ENCODE results near the gene PHC2. TPM values are rescaled to one million over a fixed set of nuclear protein-coding genes. Genes with fewer than 3 reads are reported as not detected.

Gene PHC2
- total and polyA plus RNA-seq, 4 donors: 79.9 to 311 (median 121) TPM

DNA sequence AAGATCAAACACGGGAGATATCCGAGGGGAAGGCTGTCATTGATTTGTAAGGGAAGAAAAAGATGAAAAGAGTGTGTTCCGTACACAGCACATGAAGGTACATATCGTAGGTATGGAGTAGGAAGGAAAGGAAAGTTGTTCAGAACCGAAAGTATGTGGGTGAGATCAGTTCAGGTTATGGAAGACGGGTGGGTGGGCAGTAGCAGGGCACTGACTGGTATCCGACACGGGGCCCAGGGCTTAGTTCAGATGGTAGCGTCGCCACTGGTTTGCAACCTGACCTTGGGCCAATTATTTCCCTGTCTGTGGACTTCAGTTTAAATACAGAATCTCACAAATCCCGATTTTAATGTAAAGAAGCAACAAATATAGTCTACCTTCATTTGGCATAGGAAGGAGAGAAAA is 82.2 kb downstream of the PHC2 start:
- DNase-seq: peak in 1 of 3 donors; percentile 32
- Histone ChIP-seq H3K4me3 (peak overlapping the region; percentile 19), H3K27ac (ENCODE audit: low read depth in 1 of 2, low read length in 1 of 2) (peak overlapping the region; percentile 96), H3K4me1 (ENCODE audit: control insufficient read depth in 5 of 5, insufficient read depth in 5 of 5, low read length in 5 of 5) (peaks cover 7 to 55% (median 22%) of the 10 kb centered on the region in 5 donors), H3K36me3 (ENCODE audit: control insufficient read depth in 4 of 4, insufficient read depth in 4 of 4, low read length in 4 of 4) (peaks cover 0 to 3% (median 0%) of the 10 kb centered on the region in 4 donors), H3K9me3 (ENCODE audit: control insufficient read depth in 4 of 4, insufficient read depth in 3 of 4, low read length in 3 of 4) (peaks cover 0 to 2% (median 0%) of the 10 kb centered on the region in 4 donors), H3K27me3 (ENCODE audit: control insufficient read depth in 3 of 3, insufficient read depth in 3 of 3, low read length in 2 of 3) (no peaks in the 10 kb centered on the region), H3K9ac (ENCODE audit: insufficient read depth in 1 of 2, low read length in 2 of 2) (peak overlapping the region; percentile 80 to 89)
- no peak for ATAC-seq (ENCODE audit: insufficient read depth, low FRiP score)
- TF ChIP-seq, protein P1, sequence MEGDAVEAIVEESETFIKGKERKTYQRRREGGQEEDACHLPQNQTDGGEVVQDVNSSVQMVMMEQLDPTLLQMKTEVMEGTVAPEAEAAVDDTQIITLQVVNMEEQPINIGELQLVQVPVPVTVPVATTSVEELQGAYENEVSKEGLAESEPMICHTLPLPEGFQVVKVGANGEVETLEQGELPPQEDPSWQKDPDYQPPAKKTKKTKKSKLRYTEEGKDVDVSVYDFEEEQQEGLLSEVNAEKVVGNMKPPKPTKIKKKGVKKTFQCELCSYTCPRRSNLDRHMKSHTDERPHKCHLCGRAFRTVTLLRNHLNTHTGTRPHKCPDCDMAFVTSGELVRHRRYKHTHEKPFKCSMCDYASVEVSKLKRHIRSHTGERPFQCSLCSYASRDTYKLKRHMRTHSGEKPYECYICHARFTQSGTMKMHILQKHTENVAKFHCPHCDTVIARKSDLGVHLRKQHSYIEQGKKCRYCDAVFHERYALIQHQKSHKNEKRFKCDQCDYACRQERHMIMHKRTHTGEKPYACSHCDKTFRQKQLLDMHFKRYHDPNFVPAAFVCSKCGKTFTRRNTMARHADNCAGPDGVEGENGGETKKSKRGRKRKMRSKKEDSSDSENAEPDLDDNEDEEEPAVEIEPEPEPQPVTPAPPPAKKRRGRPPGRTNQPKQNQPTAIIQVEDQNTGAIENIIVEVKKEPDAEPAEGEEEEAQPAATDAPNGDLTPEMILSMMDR (IDR thresholded peaks at IDR 0.05; ENCODE audit: control extremely low read depth, extremely low read depth): no peak
- 2 to 4% methylated on average over 11 of the region's 11 CpGs for WGBS, 2 donors

DNA sequence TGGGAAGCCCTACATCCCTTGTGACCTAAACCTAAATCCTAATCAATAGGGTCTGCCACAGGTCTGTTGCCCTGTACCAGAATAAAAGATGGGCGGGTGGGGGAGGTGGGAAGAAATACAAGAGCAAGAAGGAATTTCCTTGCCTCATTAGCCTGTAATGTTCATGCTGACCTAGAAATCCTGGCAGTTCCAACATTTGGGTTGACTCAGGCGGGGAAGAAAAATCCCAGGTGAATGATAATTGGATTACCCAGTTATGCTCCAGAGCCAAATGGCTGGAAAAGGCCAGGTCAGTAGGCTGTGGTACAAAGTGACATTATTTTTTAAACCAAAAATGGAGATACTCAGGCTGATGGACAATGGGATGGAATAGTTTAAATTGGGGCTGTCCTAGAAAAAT is 82.7 kb downstream of the PHC2 start:
- TF ChIP-seq, protein P1 (IDR thresholded peaks at IDR 0.05; ENCODE audit: control extremely low read depth, extremely low read depth): no peak
- 60 to 78% methylated on average over 2 of the region's 2 CpGs for WGBS, 2 donors
- H3K4me3 ChIP-seq: peak overlapping the region; percentile 19
- no peaks in the 10 kb centered on the region for H3K9me3 ChIP-seq (ENCODE audit: control insufficient read depth in 4 of 4, insufficient read depth in 3 of 4, low read length in 3 of 4)
- peak overlapping the region; percentile 80 to 89 for H3K9ac ChIP-seq (ENCODE audit: insufficient read depth in 1 of 2, low read length in 2 of 2)
- peaks cover 0 to 6% (median 0%) of the 10 kb centered on the region in 4 donors for H3K36me3 ChIP-seq (ENCODE audit: control insufficient read depth in 4 of 4, insufficient read depth in 4 of 4, low read length in 4 of 4)
- DNase-seq: peak in 1 of 3 donors; percentile 11
- peak overlapping the region; percentile 62 to 96 for H3K27ac ChIP-seq (ENCODE audit: low read depth in 1 of 2, low read length in 1 of 2)
- ATAC-seq (ENCODE audit: insufficient read depth, low FRiP score): no peak
- peaks cover 9 to 57% (median 22%) of the 10 kb centered on the region in 5 donors for H3K4me1 ChIP-seq (ENCODE audit: control insufficient read depth in 5 of 5, insufficient read depth in 5 of 5, low read length in 5 of 5)
- H3K27me3 ChIP-seq (ENCODE audit: control insufficient read depth in 3 of 3, insufficient read depth in 3 of 3, low read length in 2 of 3): no peaks in the 10 kb centered on the region

DNA sequence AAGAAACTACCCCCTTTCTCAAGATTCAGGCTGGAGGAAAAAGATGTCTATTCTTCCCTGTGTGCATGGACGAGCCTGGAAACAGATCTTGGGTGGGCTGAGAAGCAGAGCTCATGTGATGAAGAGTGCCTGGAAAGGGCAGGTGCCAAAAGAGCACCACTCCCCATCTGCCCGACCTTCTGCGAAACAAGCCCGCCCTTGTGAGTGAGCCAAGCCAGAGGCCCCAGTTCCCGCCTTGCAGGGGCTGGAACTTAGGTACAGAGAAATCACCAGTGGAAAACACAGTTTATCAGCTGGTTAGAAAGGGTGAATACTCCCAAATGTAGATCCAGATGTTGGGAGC is 83.3 kb downstream of the PHC2 start:
- Histone ChIP-seq H3K27ac (ENCODE audit: low read depth in 1 of 2, low read length in 1 of 2) (peak overlapping the region; percentile 89 to 96), H3K36me3 (ENCODE audit: control insufficient read depth in 4 of 4, insufficient read depth in 4 of 4, low read length in 4 of 4) (peaks cover 0 to 6% (median 0%) of the 10 kb centered on the region in 4 donors), H3K4me3 (no peak overlapping the region), H3K9ac (ENCODE audit: insufficient read depth in 1 of 2, low read length in 2 of 2) (peak overlapping the region in 1 of 2 donors; percentile 63), H3K9me3 (ENCODE audit: control insufficient read depth in 4 of 4, insufficient read depth in 3 of 4, low read length in 3 of 4) (no peaks in the 10 kb centered on the region), H3K4me1 (ENCODE audit: control insufficient read depth in 5 of 5, insufficient read depth in 5 of 5, low read length in 5 of 5) (peaks cover 11 to 63% (median 25%) of the 10 kb centered on the region in 5 donors), H3K27me3 (ENCODE audit: control insufficient read depth in 3 of 3, insufficient read depth in 3 of 3, low read length in 2 of 3) (no peaks in the 10 kb centered on the region)
- WGBS, 2 donors: 44 to 52% methylated on average over 5 of the region's 5 CpGs
- no peak for ATAC-seq (ENCODE audit: insufficient read depth, low FRiP score)
- DNase-seq: peak in 2 of 3 donors; percentile 14 to 35
- TF ChIP-seq, protein P1 (IDR thresholded peaks at IDR 0.05; ENCODE audit: control extremely low read depth, extremely low read depth): no peak

Data from lung (tissue), 12 donors.